Measurements from ENCODE around the gene XAF1. TPM values are rescaled to one million over a fixed set of nuclear protein-coding genes. Genes with fewer than 3 reads are reported as not detected.
A peak's percentile ranks its signal among the peaks of the same experiment; 100 is the strongest.
"Not testable (repeated sequence)": the region's sequence is repeated elsewhere in the genome, so short reads cannot be mapped to it uniquely, and the experiment has no call there.

XAF1 gene
- 26.3 TPM for polyA plus RNA-seq (2013, experiment 1 of 2; ENCODE audit: insufficient read length)
- 24.8 TPM for polyA plus RNA-seq (2013, experiment 2 of 2; ENCODE audit: insufficient read length)

GRCh38 chr17:6755731-6756184 is at the start of gene XAF1:
Gene XAF1, plus strand, starts transcription at chr17:6756046. Its CDS starts 33 bp downstream, at chr17:6756079.
- peak; percentile 60 for DNase-seq

- DNase-seq: no peak
These were observed 49.3 kb upstream of the XAF1 start for GRCh38 chr17:6706499-6706898.

- no peak for DNase-seq
These were observed 48.9 kb upstream of the XAF1 start for GRCh38 chr17:6706996-6707395.

- DNase-seq: no peak
These were observed 47.4 kb upstream of the XAF1 start for GRCh38 chr17:6708357-6708961.

- no peak for DNase-seq
These were observed 45.5 kb upstream of the XAF1 start for GRCh38 chr17:6710317-6710716.

GRCh38 chr17:6711081-6711674 is 44.7 kb upstream of the XAF1 start:
- no peak for DNase-seq

GRCh38 chr17:6711681-6712057 is 44.2 kb upstream of the XAF1 start:
- DNase-seq: no peak

GRCh38 chr17:6712058-6712853 is 43.6 kb upstream of the XAF1 start:
- DNase-seq: peak; percentile 48

GRCh38 chr17:6712854-6713129 is 43.1 kb upstream of the XAF1 start:
- DNase-seq: no peak

GRCh38 chr17:6713130-6713917 is 42.5 kb upstream of the XAF1 start, which contains the start of gene SLC13A5:
Gene SLC13A5, minus strand, starts transcription at chr17:6713369. Its CDS starts 36 bp downstream, at chr17:6713333.
- peak; percentile 58 for DNase-seq

- no peak for DNase-seq
These were observed 42.0 kb upstream of the XAF1 start for GRCh38 chr17:6713918-6714271.

GRCh38 chr17:6714315-6714874 is 41.5 kb upstream of the XAF1 start:
- no peak for DNase-seq

GRCh38 chr17:6716736-6717135 is 39.1 kb upstream of the XAF1 start:
- DNase-seq: no peak

- no peak for DNase-seq
These were observed 34.1 kb upstream of the XAF1 start for GRCh38 chr17:6721744-6722143.

- no peak for DNase-seq
These were observed 31.8 kb upstream of the XAF1 start for GRCh38 chr17:6724009-6724408.

GRCh38 chr17:6729531-6729930 is 26.3 kb upstream of the XAF1 start:
- DNase-seq: no peak

- DNase-seq: not testable (repeated sequence)
These were observed 9.2 kb upstream of the XAF1 start for GRCh38 chr17:6746665-6747064.

GRCh38 chr17:6748617-6749016 is 7.2 kb upstream of the XAF1 start:
- no peak for DNase-seq

- peak; percentile 53 for DNase-seq
These were observed 6.3 kb upstream of the XAF1 start for GRCh38 chr17:6749519-6749918.

- DNase-seq: peak; percentile 100
These were observed 3.6 kb upstream of the XAF1 start for GRCh38 chr17:6752068-6752909.

- DNase-seq: peak; percentile 97
These were observed 2.8 kb upstream of the XAF1 start for GRCh38 chr17:6753006-6753445.

GRCh38 chr17:6753546-6753945 is 2.3 kb upstream of the XAF1 start:
- peak; percentile 39 for DNase-seq

All from fibroblast of skin of scalp (primary cell).